T-helper 2 cell (primary cell): ENCODE measurements around the gene KIF3B.
"Not testable (repeated sequence)": the region's sequence is repeated elsewhere in the genome, so short reads cannot be mapped to it uniquely, and the experiment has no call there.

Source experiments
- DNase-seq, 5 experiments: peaks; one replicate each; pipeline versions ENCODE4 v3.0.0 to v3.0.0-alpha.2; 2012 to 2022

The KIF3B gene

DNA sequence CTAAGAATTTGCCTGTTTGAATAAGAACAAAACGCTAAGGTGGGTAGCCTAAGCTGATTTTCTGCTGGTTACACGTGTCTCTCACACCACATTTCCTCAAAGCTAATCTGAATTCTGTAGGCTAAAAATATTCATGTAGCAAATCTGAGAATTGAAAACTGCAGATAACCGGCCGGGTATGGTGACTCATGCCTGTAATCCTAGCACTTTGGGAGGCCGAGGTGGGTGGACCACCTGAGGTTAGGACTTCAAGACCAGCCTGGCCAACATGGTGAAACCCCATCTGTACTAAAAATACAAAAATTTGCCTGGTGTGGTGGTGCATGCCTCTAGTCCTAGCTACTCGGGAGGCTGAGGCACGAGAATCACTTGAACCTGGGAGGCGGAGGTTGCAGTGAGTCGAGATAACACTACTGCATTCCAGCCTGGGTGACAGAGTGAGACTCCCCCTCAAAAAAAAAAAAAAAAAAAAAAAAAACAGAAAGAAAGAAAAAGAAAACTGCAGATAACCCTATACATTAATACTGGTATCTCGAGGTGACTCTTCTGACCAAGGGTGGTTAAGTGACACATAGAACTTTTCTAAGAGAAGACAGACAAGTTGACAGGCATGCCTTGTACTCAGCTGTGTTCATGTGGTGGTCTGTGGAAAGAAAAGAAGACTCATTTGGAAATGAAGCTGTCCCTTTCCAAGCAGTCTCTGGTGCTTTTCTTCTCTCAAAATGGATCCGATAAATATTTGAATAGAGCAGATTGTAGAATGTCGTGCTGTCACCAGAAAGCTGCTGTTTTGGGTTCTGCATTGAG is 55.9 kb downstream of the KIF3B start:
- DNase-seq, result peak in 2 of 5 experiments; percentile 26 to 85

DNA sequence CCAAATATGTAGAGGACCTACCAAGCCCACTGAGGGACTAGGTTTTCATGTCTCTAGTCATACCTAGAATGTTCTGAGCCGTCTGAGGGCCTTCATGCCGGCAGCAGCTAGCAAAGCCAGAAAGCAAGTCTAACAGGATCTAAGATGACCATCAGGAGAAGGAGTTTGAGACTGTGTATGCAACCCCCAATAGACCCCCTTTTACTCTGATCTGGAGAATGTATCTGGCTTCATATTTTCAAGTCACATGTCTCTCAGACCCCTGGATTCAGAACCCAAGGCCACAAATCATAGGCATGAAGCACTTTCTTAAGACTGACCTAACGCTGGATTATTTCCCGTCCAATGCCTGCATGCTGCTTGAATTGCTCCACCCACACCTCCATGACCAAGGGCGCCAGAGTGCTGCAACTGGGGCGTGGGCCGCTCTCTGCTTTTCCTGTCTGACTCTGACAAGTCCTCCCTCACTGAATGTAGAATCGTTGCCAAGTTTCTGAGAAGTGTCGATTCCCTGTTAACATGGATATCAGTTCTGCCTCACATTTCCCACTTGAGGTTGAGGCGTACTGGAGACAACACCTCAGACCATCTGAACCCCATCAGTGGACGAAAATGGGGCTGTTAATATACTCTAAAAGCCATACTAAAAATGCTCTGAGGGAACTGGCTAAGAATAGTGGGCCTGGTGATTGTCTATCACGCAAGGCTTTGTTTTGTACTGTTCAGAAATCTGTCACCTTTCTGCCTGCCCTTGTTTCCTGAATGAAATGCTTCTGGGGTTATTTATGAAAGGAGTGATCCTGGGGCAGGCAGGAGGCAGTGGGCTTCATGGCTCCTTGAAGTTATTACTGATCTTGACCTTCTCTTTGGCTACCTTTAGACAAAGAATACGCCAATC is 56.8 kb downstream of the KIF3B start:
- peak; percentile 20 to 75 (median 36) for DNase-seq

DNA sequence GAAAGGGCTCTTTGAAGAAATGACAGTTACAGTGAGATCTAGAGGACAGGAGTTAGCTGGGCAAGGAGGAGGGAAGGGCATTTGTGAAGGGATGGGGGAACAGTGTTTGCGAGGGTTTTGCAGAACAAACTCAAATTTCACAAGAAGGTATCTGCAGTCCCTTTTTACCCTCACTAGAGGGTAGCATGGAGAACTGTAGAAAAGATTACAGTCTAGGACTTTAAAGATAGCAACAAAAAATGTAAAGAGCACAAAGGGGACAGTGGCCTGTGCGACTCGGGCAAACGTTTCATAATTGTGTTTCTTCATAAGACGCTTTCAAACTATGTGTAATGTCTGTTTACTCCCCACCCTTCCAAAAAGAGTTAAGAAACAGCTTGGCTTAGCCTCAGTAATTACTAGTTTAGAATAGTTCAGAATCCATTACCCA is 59.5 kb downstream of the KIF3B start:
- peak in 1 of 5 experiments; percentile 57 for DNase-seq

DNA sequence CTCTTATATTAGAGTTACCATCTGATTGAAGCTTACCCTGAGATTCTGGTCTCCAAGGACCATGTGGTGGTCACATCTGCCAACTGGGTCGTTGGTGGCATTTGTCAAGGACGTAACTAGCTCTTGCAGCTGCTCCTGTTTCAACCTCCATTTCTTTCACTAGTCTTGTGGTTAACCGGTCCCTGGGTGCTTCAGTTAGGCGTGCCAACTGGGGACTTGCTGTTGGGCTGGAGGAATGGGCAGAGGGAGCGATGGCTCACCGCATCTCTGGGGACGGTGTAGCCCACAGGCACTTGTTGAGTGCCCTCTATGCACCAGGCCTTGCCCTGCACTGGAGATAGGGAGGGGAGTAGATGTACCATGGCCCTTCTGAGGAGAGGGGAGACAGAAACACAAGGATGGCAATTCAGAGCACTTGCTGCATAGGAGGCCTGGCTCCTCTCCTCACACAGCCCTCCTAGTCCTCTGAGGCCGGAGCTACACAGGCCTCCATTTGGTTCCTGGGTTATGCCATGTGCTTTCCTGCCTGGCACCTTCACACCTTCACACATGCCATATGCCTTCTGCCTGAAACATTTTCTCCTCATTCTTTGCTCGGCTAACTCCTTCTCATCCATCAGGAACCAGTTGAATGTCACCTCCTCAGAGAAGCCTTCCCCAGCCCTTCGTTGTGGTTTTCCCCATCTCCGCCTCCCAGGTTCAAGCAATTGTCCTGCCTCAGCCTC is 60.6 kb downstream of the KIF3B start:
- no peak for DNase-seq

DNA sequence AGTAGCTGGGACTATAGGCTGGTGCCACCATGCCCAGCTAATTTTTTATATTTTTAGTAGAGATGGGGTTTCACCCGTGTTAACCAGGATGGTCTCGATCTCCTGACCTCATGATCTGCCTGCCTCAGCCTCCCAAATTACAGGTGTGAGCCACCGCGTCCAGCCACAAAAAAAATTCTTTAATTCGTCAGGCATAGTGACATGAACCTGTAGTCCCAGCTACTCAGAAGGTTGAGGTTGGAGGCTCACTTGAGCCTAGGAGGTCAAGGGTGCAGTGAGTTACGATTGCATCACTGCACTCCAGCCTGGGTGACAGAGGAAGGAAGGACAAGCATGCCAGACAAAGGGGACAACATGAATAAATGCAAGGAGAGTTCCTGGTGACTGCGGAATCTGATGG is 61.2 kb downstream of the KIF3B start:
- DNase-seq, result no peak

DNA sequence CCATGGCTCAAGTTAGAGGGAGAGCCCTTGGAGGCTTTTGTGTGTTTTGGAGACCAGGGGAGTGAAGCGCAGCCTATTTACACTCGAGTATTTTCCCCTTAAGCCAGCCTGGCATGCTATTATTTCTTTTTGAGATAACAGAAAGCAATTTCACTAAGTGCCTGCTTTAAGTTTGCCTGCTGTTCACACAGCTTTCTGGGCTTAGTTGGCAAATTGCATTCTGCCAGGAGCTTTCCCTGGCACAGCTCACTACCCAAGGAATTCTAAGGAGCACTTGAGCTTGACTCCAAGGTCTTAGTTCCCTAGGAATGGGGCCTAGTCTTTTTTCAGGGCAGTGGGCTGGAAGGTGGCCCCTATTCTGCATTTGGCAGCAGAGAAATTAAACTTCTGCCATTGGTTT is 61.7 kb downstream of the KIF3B start:
- no peak for DNase-seq

DNA sequence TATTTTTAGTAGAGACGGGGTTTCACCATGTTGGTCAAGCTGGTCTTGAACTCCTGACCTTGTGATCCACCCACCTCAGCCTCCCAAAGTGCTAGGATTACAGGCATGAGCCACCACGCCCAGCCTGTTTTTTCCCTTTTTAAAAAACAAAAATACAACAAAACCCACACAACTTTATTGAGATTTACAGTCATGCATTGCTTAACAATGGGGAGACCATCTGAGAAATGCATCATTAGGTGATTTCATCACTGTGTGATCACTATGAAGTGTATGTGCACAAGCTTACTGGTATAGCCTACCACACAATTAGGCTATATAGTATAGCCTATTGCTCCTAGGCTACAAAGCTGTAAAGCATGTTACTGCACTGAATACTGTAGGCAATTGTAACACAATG is 63.6 kb downstream of the KIF3B start:
- not testable (repeated sequence) for DNase-seq

DNA sequence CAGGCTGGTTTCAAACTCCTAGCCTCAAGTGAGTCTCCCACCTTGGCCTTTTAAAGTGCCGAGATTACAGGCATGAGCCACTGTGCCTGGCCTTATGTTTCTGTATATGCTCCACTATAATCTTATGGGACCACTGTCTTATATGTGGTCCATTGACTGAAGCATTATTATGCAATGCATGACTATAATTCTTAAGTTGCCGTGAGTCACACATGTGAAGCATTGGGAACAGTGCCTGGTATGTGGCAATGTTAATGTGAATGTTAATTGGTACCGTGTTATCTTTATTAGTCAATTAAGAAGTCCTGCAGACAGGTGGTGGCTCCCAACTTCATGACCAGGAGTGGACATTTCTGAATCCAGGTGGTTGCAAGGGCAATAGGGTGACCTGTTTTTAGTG is 66.0 kb downstream of the KIF3B start:
- no peak for DNase-seq

DNA sequence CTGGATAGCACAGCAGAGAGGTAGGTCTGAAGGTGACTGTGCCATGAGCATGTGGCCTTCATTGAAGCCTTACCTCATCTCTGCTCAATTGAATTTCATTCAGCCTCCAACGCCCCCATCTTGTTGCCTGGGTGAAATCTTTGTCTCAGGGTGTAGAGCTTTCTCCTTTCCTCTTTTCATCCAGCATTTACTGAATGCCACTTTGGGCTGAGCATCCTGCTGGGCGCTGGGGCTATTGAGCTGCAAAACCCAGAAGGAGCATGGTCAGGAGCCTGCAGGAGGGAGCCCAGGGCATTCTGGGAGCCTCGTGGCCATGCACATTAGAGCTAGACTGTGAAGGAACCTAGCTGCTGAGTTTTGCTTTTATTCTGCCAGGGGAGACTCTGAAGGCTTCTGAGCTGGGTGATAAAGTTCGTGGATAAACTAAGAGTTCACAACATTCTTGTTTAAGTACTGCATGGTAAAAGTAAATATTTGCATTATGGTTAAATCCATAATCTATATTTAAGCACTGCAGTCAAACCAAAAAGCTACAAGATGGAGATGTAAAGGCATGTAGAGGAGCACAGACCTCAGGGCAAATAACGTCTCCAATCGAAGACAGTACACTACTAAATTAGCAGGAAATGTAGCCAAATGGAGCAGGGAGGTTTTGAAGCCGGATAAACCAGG is 67.5 kb downstream of the KIF3B start:
- no peak for DNase-seq

DNA sequence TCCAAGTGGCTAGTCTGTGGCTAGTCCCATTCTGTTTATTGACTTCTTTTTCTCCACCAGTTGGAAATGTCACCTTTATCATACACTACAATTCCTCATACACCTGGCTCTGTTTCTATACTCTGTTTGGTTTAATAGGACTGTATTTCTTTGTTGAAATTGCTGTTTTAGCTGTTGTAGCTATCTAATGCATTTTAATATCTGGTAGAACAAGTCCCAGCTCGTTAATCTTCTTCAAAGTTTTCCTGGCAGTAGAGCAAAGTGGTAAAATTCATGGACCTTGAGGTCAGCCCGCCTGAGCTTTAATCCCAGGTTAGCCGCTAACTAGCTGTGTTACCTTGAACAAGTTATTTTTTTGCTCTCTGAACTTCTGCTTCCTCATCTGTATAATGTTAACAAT is 70.8 kb downstream of the KIF3B start:
- DNase-seq, result no peak

DNA sequence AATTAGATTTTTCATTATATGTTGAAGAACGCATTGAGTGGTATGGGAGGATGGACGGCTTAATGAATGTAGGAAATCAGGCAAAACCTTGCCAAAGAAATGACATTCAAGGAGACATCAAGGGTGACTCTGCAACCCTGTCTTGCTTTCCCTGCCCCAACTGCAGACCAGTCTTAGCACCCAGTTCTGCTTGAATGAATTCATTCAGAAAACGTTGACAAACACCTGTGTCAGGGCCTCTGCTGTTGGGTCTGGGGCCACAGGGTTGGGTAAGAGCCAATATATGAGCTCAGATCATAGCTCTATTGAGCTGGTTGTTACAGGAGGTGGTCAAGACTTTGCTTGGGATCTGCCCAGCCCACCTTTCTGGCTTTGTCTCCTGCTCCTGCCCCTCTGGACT is 73.0 kb downstream of the KIF3B start:
- no peak for DNase-seq

DNA sequence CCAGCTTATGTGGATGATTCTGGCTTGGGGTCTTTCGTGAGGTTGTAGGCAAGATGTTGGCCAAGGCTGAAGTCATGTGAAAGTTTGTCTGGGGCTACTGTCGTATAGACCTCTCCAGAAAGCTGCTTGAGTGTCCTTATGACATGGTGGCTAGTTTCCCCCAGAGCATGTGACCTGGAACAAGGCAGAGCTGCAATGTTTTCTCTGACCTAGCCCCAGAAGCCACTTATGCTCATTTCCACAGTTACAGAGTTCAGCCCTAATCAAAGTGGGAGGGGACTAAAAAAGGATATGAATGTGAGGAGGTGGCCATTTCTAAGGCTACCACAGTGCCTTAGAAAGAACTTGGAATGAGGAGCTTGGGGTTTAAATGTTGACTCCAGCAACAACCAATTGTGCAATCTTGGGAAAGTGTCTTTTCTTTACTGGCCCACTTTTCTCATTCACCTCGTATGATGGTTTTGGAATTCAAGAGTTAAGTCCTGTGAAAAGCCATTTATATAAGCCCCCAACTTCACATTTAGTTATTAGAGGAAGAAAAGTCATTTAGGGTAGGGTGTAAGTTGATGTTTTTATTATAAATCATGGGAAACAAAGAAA is 74.8 kb downstream of the KIF3B start:
- peak in 1 of 5 experiments; percentile 67 for DNase-seq

DNA sequence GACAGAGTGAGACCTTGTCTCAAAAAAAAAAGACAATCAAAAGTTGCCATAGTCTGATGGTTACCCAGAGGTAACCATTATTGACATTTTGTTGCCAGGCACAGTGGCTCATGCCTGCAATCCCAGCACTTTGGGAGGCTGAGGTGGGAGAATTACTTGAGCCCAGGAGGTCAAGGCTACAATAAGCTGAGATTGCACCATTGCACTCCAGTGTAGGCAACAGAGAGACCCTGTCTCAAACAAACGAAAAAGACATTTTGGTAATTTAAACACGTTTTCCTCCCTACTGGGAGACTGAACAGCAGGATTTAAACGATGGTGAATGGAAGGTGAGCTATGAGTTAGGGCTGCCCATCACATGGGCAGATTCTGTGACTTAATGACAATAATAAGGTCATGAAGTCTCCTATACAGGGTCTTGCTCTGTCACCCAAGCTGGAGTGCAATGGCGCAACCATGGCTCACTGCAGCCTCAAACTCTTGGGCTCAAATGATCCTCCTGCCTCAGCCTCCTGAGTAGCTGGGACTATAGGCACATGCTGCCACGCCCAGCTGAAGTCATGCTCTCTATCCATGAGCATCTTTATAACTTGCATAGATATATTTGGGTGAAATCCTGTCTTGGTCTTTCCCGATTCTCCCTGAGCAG is 76.5 kb downstream of the KIF3B start:
- no peak for DNase-seq

DNA sequence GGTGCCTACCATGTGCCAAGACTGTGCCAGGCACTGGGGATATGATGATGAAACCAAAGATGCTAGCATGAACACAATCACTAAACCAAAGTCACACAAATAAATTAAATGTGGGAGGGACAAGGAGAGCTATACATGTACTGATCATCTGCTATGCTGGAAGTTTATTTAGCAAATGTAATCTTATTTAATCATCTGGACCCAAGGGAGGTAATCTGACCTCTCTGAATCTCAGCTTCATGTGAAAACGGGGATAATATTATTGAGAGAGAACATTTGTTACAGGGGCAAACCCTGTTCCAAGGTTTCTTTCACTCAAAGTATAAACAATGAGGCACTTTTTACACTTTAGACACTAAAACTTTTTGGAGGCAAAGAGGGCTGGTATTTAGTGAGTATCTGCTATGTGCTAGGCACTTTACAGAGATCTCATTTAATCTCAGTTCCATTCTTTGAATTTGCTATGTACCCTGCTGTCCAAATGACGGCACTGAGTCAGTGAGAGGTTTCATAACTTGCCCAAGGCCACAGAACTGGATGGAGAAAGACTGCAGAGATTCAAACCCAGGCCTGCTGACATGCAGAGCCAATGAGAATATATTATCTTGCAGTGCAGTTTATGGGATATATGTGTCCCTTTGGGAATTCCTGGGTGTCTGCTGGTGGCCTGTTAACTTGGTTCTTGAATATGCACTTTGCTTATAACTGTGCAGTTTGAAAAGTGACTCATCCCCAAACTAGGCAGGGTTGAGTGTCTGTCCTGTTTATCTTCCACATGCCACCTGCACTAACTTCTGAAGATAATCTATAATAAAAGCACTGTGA is 77.4 kb downstream of the KIF3B start:
- peak in 1 of 5 experiments; percentile 86 for DNase-seq

DNA sequence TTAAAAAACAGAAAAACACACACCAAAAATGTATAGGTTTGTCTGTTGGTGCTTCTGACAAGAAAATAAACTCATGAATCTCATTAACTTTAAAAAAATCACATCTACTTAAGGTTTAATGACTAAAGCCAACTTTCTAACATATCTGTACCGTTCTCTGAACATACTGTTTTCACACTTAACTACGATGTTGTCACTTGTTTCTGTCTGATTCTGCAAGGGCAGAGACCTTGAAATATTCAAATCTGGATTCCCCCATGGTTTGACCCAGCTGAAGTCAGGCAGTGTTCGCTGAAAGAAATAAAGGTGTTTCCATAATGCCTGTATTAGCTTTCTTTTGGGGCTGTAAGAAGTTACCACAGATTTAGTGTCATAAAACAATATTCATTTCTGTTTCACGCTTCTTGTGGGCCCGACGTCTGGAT is 78.0 kb downstream of the KIF3B start:
- peak in 1 of 5 experiments; percentile 80 for DNase-seq

DNA sequence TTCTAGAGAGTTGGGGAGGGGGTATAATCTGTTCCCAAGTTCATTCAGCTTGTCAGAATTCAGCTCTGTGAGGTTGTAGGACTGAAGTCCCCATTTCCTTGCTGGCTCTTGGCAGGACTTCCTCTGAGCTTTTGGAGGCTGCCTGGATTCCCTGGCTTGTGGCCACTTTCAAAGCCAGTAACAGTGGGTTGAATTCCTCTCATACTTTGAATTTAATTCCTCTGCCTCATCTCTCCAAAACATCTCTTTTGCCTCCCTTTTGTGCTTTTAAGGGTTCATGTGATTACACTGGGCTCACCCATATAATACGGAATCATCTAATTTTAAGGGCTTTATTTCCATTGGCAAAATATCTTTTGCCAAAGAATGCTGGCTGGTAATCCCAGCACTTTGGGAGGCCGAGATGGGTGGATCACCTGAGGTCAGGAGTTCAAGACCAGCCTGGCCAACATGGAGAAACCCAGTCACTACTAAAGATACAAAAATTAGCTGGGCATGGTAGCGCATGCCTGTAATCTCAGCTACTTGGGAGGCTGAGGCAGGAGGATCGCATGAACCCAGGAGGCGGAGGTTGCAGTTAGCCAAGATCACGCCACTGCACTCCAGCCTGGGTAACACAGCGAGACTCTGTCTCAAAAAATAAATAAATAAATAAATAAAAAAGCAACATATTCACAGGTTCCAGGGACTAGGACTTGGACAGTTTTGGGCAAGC is 78.6 kb downstream of the KIF3B start:
- DNase-seq, result not testable (repeated sequence)

DNA sequence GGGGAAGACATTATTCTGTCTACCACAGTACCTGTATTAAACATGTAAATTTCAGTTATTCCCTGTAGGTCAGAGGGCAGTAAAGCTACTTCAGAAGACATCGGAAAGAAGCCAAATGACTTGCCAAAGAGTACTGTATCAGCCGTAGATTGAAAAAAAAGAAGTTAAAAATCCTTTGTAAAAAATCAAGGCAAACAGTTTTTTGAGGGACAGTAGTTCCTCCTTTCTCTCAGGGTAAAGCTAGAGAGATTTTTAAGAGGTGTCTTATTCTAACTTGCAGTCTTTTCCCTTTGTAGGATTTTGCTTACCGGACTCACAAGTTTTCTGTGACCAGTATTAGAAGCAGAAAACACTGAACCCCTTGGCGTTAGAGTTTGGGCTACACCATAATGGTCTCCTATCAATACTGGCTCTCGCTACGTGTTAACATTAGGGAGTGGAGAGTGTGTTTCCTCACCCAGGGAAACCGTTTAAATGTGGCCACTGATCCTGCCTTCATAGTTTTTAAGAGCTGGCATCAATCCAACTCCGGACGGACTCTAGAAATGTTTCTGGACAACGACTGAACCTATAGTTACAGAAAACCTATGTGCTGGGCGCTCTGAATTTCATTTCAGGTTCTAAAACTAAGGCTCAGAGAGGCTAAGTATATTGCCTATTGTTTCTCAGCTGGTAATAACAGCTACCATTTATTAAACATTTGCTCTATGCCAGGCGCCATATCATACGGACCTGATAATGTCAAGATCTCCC is 79.3 kb downstream of the KIF3B start:
- DNase-seq, result no peak

DNA sequence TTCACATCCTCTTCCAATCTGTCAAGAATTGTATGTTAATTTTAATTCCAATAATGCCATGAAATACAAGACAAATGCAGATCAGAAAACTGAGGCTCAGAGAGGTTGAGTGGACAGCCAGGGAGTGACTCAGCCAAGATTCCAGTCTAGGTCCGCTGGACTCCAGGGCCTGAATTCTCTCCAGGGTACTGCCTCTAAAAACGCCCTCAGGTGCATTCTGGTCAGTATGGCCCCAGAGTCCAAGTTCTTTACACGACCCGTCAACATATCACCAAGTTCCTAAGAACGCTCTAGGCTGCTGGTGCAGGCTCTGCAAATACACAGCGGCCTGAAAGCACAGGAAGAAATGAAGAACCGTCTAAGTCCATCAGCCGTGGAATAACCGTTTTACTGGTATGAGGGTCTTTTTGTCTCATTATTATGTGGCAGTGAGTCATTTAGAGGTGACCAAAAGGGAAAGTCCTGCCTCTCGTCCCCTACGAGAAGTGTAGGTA is 80.0 kb downstream of the KIF3B start:
- DNase-seq, result no peak
